A549 (cell line): ENCODE data around the gene MAPK4. TPM values are rescaled to one million over a fixed set of nuclear protein-coding genes. Genes with fewer than 3 reads are reported as not detected.
"Not testable (repeated sequence)": the region's sequence is repeated elsewhere in the genome, so short reads cannot be mapped to it uniquely, and the experiment has no call there.

Source experiments
- ATAC-seq, 2 experiments: fragments of 200-7000 bp in 1 of 2; fragments of >200 bp in 1 of 2; cut with Nextera tagmentation in 1 of 2; cut with Tn5 transposase in 1 of 2; 3 replicates each; pipeline versions ENCODE4 v1.8.0 to v1.9.1; 2018 to 2020; ENCODE audit warnings: mild to moderate bottlenecking in 1 of 2, moderate library complexity in 1 of 2
- CTCF ChIA-PET: fragments of 300-600 bp; sonication (Branson Sonifier 250); formaldehyde crosslinking; extraction: SDS; loops from one replicate; lab custom pipeline; 2021; ENCODE audit warnings: antibody characterized with exemption, inconsistent platforms; lab: Yijun Ruan, JAX
- POLR2A ChIA-PET: fragments of 350-600 bp; formaldehyde crosslinking; extraction: SDS; loops from one replicate; lab custom pipeline; 2021; ENCODE audit warnings: antibody characterized with exemption, inconsistent platforms; lab: Yijun Ruan, JAX
- DNase-seq, 2 experiments: peaks; one replicate each; pipeline versions ENCODE4 v3.0.0 to v3.0.0-alpha.2; 2011 to 2016; ENCODE audit warnings: low read depth in 1 of 2, low spot score in 1 of 2
- FAIRE-seq: peaks from 2 replicates; lab custom pipeline; 2011; peaks lifted over from hg19 to GRCh38; lab: Jason Lieb, UNC
- H3K27ac ChIP-seq, 2 experiments: fragments of >200 bp; sonication (Bioruptor Twin); formaldehyde crosslinking; 3 replicates each; pipeline ENCODE4 v1.5.1; 2016 to 2017
- H3K4me1 ChIP-seq: fragments of >200 bp; sonication (Bioruptor Twin); formaldehyde crosslinking; 3 replicates; pipeline ENCODE4 v1.6.1; 2016
- H3K4me2 ChIP-seq: fragments of >200 bp; sonication (Bioruptor Twin); formaldehyde crosslinking; 3 replicates; pipeline ENCODE4 v1.6.1; 2016
- H3K4me3 ChIP-seq: fragments of >200 bp; sonication (Bioruptor Twin); formaldehyde crosslinking; 3 replicates; pipeline ENCODE4 v1.5.1; 2016
- H3K9me3 ChIP-seq: fragments of >200 bp; sonication (Bioruptor Twin); formaldehyde crosslinking; 3 replicates; pipeline ENCODE4 v1.6.1; 2016
- ATOH8 ChIP-seq: fragments of 250-450 bp; sonication (Bioruptor Pico); IDR thresholded peaks from 2 replicates; pipeline ENCODE4 v1.5.0; 2020; ENCODE audit warnings: low read depth, mild to moderate bottlenecking, moderate library complexity
- BCL3 ChIP-seq: fragments of >200 bp; sonication (Bioruptor Twin); formaldehyde crosslinking; IDR thresholded peaks from 3 replicates; pipeline ENCODE4 v1.6.1; 2016
- CEBPB ChIP-seq, 2 experiments: fragments of >200 bp in 1 of 2; sonication (Bioruptor Twin) in 1 of 2; formaldehyde crosslinking in 1 of 2; IDR thresholded peaks; 2 replicates each; pipeline ENCODE4 v1.6.1; 2012 to 2016
- CHD4 ChIP-seq: fragments of 200-600 bp; sonication (generic); IDR thresholded peaks from 2 replicates; pipeline ENCODE4 v1.6.1; 2016; ENCODE audit warnings: antibody characterized with exemption, mild to moderate bottlenecking, borderline replicate concordance
- ESRRA ChIP-seq: fragments of 150-350 bp; IDR thresholded peaks from 2 replicates; pipeline ENCODE4 v1.6.1; 2014; ENCODE audit warnings: mild to moderate bottlenecking, low read length, borderline replicate concordance
- FOSB ChIP-seq: fragments of 250-450 bp; sonication (Bioruptor Pico); IDR thresholded peaks from 2 replicates; pipeline ENCODE4 v1.5.0; 2020; ENCODE audit warnings: mild to moderate bottlenecking, moderate library complexity
- HDAC2 ChIP-seq: fragments of 200-600 bp; sonication (generic); IDR thresholded peaks from 2 replicates; pipeline ENCODE4 v1.6.1; 2016
- KDM5A ChIP-seq: fragments of 200-600 bp; sonication (generic); IDR thresholded peaks from 2 replicates; pipeline ENCODE4 v1.6.1; 2016; ENCODE audit warnings: antibody characterized with exemption, mild to moderate bottlenecking
- MAX ChIP-seq: IDR thresholded peaks from 2 replicates; pipeline ENCODE4 v1.6.1; 2012
- MYC ChIP-seq: IDR thresholded peaks from 2 replicates; pipeline ENCODE4 v1.6.1; 2012; ENCODE audit warnings: mild to moderate bottlenecking, inconsistent platforms, low read length, improper control_type of control experiment, borderline replicate concordance
- NPAS2 ChIP-seq: fragments of 250-450 bp; sonication (Bioruptor Pico); IDR thresholded peaks from 2 replicates; pipeline ENCODE4 v1.8.0; 2022; ENCODE audit warnings: mild to moderate bottlenecking, moderate library complexity, borderline replicate concordance
- POLR2A ChIP-seq: IDR thresholded peaks from 2 replicates; pipeline ENCODE4 v1.6.1; 2012; ENCODE audit warnings: mild to moderate bottlenecking, low read length
- RCOR1 ChIP-seq: fragments of 150-350 bp; IDR thresholded peaks from 2 replicates; pipeline ENCODE4 v1.6.1; 2014; ENCODE audit warnings: antibody characterized with exemption, low read length, low read depth
- ZFP36 ChIP-seq: fragments of 450-650 bp; IDR thresholded peaks from 2 replicates; pipeline ENCODE4 v1.6.1; 2014; ENCODE audit warnings: borderline replicate concordance; ENCODE audit not compliant: partially characterized antibody
- ZSCAN20 ChIP-seq: fragments of 250-450 bp; sonication (Bioruptor Pico); IDR thresholded peaks from 2 replicates; pipeline ENCODE4 v1.8.0; 2022; ENCODE audit warnings: mild to moderate bottlenecking, moderate library complexity
- WGBS: methylation state at CpG from one replicate; pipeline ENCODE4 v1.1.6; 2017; ENCODE audit errors: missing lambda C conversion rate; 5-methylcytosine and 5-hydroxymethylcytosine counted together
- polyA plus RNA-seq, 4 experiments: library from polyadenylated mRNA; depleted of rRNA in 3 of 4; stranded (reverse); fragments of >200 nt; fragmentation: RNase III in 1 of 4; extraction: RNeasy Plus Mini Kit Qiagen cat#74134 plus additional on column Dnase treatment in 1 of 4; gene quantifications; 2 replicates in 3 of 4; 3 replicates in 1 of 4; pipeline ENCODE4 v1.2.3, GENCODE V29; 2011 to 2017

The MAPK4 gene
- polyA plus RNA-seq, 2 of the 4 experiments (the other 2 are of a cell fraction): 0.01 TPM; not detected in 1

GRCh38 chr18:50775726-50776125 is 215.8 kb downstream of the MAPK4 start:
- ChIA-PET POLR2A (no interaction called here), CTCF (no interaction called here)
- ATAC-seq (no peak), FAIRE-seq (no peak), DNase-seq (no peak)
- Histone ChIP-seq H3K27ac (no peak overlapping the region), H3K4me1 (no peaks in the 10 kb centered on the region), H3K4me3 (no peak overlapping the region), H3K4me2 (no peak overlapping the region), H3K9me3 (no peaks in the 10 kb centered on the region)
- WGBS: 60% methylated on average over 13 of the region's 14 CpGs
- no peak for TF ChIP-seq FOSB
- no peak for TF ChIP-seq MYC
- no peak for TF ChIP-seq KDM5A
- no peak for TF ChIP-seq BCL3
- TF ChIP-seq RCOR1: no peak
- TF ChIP-seq CHD4: no peak
- no peak for TF ChIP-seq MAX
- no peak for TF ChIP-seq HDAC2
- no peak for TF ChIP-seq ZSCAN20
- no peak for TF ChIP-seq ATOH8 (CRISPR knock-in tag)
- TF ChIP-seq, all 56 proteins: peak for 0

- TF ChIP-seq FOSB: no peak
- TF ChIP-seq CEBPB (IDR thresholded peaks at IDR 0.05): no peak
- TF ChIP-seq MAX: no peak
- TF ChIP-seq ZFP36: no peak
- no peak for TF ChIP-seq ZSCAN20
- no peak for TF ChIP-seq NPAS2 (CRISPR knock-in tag)
- no peak for TF ChIP-seq POLR2A
- TF ChIP-seq ESRRA: no peak
- H3K4me1 ChIP-seq: no peaks in the 10 kb centered on the region
- FAIRE-seq (no peak), ATAC-seq (no peak), DNase-seq (no peak)
- 54% methylated on average over 4 of the region's 4 CpGs for WGBS
- no peak overlapping the region for H3K4me3 ChIP-seq
- H3K4me2 ChIP-seq: no peak overlapping the region
- H3K9me3 ChIP-seq: no peaks in the 10 kb centered on the region
- no peak overlapping the region for H3K27ac ChIP-seq
- CTCF ChIA-PET: no interaction called here
- POLR2A ChIA-PET: interaction anchor here (0.6 kb wide), 1 partner anchor 217 kb away, joined by 5 read pairs; no protein-coding TSS in a partner anchor
Observed at GRCh38 chr18:50776383-50776782, 216.5 kb downstream of the MAPK4 start.

GRCh38 chr18:50779021-50779420 is 219.1 kb downstream of the MAPK4 start:
- H3K4me2 ChIP-seq, H3K4me3 ChIP-seq, FAIRE-seq, CTCF ChIA-PET, H3K27ac ChIP-seq, H3K9me3 ChIP-seq, DNase-seq, H3K4me1 ChIP-seq, ATAC-seq, POLR2A ChIA-PET: not testable (repeated sequence)
- 33% methylated on average over 3 of the region's 3 CpGs for WGBS

Other genes starting within 250 kb of the MAPK4 start
- 18.8 and 24.3 TPM in 2 replicates for gene SKA1, start 185.0 kb upstream of the MAPK4 start, polyA plus RNA-seq (2011; rRNA removed)
- gene SKA1, start 185.0 kb upstream of the MAPK4 start, polyA plus RNA-seq (2017; fragmentation: RNase III; extraction: RNeasy Plus Mini Kit Qiagen cat#74134 plus additional on column Dnase treatment): 11.9 to 15.2 TPM (median 12.5 TPM) in 3 replicates